ENCODE results near the gene ADH1A.

DNA sequence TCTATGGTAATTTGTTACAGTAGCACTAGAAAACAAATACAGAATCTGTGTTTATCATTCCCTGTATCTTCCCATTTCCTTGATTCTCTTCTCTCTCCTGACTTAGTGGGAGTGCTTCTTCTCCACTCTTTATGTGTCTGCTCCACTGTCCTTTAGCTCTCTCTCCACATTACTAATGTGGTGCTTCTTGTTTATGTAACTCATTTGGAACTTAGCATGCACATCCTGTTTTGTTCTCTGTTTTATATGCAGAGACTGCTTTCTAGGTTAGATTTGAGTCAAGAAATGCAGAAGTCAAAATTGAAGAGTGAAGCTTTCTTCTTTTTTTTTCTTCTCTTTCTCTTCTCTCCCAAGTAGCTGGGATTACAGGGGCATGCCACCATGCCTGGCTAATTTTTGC lies 25.9 kb downstream of the ADH1A start:
- no peak for TF ChIP-seq POLR2A (IDR thresholded peaks at IDR 0.05)
- TF ChIP-seq, protein P1, sequence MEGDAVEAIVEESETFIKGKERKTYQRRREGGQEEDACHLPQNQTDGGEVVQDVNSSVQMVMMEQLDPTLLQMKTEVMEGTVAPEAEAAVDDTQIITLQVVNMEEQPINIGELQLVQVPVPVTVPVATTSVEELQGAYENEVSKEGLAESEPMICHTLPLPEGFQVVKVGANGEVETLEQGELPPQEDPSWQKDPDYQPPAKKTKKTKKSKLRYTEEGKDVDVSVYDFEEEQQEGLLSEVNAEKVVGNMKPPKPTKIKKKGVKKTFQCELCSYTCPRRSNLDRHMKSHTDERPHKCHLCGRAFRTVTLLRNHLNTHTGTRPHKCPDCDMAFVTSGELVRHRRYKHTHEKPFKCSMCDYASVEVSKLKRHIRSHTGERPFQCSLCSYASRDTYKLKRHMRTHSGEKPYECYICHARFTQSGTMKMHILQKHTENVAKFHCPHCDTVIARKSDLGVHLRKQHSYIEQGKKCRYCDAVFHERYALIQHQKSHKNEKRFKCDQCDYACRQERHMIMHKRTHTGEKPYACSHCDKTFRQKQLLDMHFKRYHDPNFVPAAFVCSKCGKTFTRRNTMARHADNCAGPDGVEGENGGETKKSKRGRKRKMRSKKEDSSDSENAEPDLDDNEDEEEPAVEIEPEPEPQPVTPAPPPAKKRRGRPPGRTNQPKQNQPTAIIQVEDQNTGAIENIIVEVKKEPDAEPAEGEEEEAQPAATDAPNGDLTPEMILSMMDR (IDR thresholded peaks at IDR 0.05): no peak

All from uterus (tissue), 2 donors.